Measurements from ENCODE around the gene ZNF678. TPM values are rescaled to one million over a fixed set of nuclear protein-coding genes. Genes with fewer than 3 reads are reported as not detected.
A peak's percentile ranks its signal among the peaks of the same experiment; 100 is the strongest.
"Not testable (repeated sequence)": the region's sequence is repeated elsewhere in the genome, so short reads cannot be mapped to it uniquely, and the experiment has no call there.

ZNF678 gene
- total RNA-seq, 1 donor: 5.2 TPM

DNA sequence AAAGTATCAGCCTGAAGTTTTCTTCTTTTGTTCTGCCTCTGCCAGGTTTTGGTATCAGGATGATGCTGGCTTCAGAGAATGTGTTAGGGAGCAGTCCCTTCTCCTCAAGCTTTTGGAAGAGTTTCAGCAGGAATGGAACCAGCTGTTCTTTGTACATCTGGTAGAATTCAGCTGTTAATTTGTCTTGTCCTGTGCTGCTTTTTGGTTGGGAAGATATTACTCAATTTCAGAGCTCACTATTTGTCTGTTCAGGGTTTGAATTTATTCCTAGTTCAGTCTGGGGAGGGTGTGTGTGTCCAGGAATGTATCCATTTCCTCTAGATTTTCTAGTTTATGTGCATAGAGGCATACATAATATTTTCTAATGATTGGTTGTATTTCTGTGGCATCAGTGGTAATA, 12.8 kb downstream of the ZNF678 start:
- H3K4me3 ChIP-seq (ENCODE audit: low read depth, low read length): no peak overlapping the region
- TF ChIP-seq, protein P1, sequence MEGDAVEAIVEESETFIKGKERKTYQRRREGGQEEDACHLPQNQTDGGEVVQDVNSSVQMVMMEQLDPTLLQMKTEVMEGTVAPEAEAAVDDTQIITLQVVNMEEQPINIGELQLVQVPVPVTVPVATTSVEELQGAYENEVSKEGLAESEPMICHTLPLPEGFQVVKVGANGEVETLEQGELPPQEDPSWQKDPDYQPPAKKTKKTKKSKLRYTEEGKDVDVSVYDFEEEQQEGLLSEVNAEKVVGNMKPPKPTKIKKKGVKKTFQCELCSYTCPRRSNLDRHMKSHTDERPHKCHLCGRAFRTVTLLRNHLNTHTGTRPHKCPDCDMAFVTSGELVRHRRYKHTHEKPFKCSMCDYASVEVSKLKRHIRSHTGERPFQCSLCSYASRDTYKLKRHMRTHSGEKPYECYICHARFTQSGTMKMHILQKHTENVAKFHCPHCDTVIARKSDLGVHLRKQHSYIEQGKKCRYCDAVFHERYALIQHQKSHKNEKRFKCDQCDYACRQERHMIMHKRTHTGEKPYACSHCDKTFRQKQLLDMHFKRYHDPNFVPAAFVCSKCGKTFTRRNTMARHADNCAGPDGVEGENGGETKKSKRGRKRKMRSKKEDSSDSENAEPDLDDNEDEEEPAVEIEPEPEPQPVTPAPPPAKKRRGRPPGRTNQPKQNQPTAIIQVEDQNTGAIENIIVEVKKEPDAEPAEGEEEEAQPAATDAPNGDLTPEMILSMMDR (IDR thresholded peaks at IDR 0.05; ENCODE audit: insufficient read depth, low read depth, low read length): no peak
- DNase-seq (ENCODE audit: low read depth): peak; percentile 33

DNA sequence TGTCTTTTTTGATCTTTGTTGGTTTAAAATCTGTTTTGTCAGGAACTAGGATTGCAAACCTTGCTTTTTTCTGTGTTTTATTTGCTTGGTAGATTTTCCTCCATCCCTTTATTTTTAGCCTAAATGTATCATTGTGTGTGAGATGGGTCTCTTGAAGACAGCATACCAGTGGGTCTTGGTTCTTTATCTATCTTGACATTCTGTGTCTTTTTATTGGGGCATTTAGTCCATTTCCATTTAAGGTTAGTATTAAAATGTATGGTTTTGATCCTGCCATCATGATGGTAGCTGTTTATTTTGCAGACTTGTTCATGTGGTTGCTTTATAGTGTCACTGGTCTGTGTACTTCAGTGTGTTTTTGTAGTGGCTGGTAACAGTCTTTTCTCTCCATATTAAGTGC, 14.1 kb downstream of the ZNF678 start:
- H3K4me3 ChIP-seq (ENCODE audit: low read depth, low read length): no peak overlapping the region
- no peak for DNase-seq (ENCODE audit: low read depth)
- TF ChIP-seq, protein P1 (IDR thresholded peaks at IDR 0.05; ENCODE audit: insufficient read depth, low read depth, low read length): no peak

DNA sequence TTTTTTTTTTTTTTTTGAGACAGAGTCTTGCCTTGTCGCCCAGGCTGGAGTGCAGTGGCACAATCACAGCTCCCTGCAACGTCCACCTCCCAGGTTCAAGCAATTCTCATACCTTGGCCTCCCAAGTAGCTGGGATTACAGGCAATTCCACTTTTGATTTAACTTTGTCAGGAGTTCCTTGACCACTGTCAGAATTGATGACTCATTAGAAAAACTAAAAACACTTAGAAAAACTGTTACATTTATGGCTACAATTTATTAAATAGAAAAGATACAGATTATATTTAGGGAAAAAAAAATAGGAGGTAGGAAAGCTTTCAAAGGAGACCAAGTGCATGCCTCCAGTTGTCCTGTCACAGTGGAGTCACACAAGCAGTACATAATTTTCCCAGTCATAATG, 20.0 kb downstream of the ZNF678 start:
- no peak for DNase-seq (ENCODE audit: low read depth)
- TF ChIP-seq, protein P1 (IDR thresholded peaks at IDR 0.05; ENCODE audit: insufficient read depth, low read depth, low read length): no peak
- no peak overlapping the region for H3K4me3 ChIP-seq (ENCODE audit: low read depth, low read length)

DNA sequence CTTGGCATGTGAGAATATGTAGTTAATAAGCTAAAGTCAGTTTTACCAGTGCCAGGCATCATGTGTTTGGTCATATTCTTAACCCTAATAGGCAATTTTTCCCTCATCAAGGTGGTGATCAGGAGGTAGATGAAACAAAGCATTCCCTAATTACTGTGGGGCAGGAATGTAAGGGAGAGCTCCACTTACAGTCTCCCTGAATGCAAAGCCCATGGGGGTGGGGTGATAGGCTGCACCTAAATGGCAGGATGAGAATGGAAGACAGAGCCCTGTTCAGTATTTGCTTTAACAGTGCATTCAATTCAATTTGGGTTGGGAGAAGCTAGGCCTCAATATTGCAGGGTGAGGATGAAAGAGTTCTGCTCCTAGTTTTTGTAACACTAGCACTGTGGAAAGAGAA, 23.4 kb downstream of the ZNF678 start:
- DNase-seq (ENCODE audit: low read depth): no peak
- H3K4me3 ChIP-seq (ENCODE audit: low read depth, low read length): no peak overlapping the region
- TF ChIP-seq, protein P1 (IDR thresholded peaks at IDR 0.05; ENCODE audit: insufficient read depth, low read depth, low read length): no peak

DNA sequence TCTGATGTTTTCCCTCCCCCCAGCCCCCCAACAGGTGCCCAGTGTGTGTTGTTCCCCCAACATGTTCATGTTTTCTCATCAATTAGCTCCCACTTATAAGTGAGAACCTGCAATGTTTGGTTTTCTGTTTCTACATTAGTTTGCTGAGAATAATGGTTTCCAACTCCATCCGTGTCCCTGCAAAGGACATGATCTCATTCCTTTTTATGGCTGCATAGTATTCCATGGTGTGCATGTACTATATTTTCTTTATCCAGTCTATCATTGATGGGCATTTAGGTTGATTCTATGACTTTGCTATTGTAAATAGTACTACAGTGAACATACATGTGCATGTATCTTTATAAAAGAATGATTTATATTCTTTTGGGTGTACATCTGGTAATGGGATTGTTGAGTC, 24.6 kb downstream of the ZNF678 start:
- H3K4me3 ChIP-seq (ENCODE audit: low read depth, low read length): no peak overlapping the region
- TF ChIP-seq, protein P1 (IDR thresholded peaks at IDR 0.05; ENCODE audit: insufficient read depth, low read depth, low read length): no peak
- DNase-seq (ENCODE audit: low read depth): no peak

DNA sequence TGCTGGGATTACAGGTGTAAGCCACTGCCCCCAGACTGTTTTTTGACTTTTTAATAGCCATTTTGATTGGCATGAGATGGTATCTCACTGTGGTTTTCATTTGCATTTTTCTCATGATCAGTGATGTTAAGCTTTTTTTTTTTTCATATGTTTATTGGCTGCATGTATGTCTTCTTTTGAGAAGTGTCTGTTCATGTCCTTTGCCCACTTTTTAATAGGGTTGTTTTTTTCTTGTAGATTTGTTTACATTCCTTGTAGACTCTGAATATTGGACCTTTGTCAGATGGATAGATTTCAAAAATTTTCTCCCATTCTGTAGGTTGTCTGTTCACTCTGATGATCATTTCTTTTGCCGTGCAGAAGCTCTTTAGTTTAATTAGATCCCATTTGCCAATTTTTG, 25.4 kb downstream of the ZNF678 start:
- DNase-seq (ENCODE audit: low read depth); H3K4me3 ChIP-seq (ENCODE audit: low read depth, low read length): not testable (repeated sequence)

DNA sequence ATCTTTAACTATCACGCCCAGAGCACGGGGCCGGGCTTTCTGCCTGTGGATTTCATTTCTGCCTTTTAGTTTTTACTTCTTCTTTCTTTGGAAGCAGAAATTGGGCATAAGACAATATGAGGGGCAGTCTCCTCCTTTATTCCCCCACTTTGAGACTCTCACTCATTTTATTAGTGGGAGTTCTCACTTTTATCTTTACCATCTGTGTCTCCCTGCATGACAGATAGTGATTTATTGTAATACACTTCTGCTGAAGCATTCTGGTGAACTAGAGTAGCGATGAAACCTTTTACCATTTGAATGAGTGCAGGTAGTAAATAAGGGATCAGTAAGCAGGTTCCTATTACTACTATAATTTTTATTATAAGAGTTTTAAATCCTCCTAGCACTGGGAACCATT, 26.4 kb downstream of the ZNF678 start:
- DNase-seq (ENCODE audit: low read depth): not testable (repeated sequence)

DNA sequence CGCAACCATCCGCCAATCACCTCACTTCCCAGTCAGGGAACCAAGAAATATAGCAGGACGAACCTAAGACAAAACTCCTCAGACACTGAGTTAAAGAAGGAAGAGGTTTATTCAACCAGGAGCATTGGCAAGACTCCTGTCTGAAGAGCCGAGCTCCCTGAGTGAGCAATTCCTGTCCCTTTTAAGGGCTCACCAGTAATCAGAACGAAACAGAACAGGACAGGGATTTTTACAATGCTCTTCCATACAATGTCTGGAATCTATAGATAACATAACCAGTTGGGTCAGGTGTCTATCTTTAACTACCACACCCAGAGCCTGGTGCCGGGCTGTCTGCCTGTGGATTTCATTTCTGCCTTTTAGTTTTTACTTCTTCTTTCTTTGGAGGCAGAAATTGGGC, 32.9 kb downstream of the ZNF678 start:
- not testable (repeated sequence) for H3K4me3 ChIP-seq (ENCODE audit: low read depth, low read length); DNase-seq (ENCODE audit: low read depth)

More for the DNA sequence above, 26.4 kb downstream of the ZNF678 start:
- not testable (repeated sequence) for H3K4me3 ChIP-seq (ENCODE audit: low read depth, low read length)

DNA sequence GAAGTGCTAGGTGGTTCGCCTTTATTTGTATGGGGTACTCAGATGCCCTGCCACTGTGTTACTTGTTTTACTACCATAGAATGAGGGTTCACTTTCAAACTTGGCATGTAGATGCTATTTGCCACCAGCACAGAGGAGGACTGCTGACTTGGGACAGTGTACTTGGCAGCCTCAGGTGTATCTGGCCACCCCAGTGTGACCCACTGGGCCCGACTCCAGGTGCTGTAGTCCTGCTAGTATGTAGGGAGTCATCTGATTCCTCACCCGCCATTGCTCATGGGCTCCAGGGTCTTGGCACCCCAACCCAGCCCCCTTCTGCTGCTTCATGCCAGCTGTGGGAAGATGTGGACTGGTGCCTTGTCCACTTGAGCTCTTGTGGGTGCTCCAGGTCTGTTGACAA, 40.0 kb downstream of the ZNF678 start:
- DNase-seq (ENCODE audit: low read depth): no peak

More for the DNA sequence above, 40.0 kb downstream of the ZNF678 start:
- TF ChIP-seq, protein P1 (IDR thresholded peaks at IDR 0.05; ENCODE audit: insufficient read depth, low read depth, low read length): no peak
- no peak overlapping the region for H3K4me3 ChIP-seq (ENCODE audit: low read depth, low read length)

Data from fibroblast of villous mesenchyme (primary cell).